Ammon's horn (tissue), 1 donor: ENCODE results near the gene SLC19A1.

Experiments used
- DNase-seq: peaks from one replicate; pipeline ENCODE4 v3.0.0-alpha.2; 2016; ENCODE audit warnings: low spot score

SLC19A1 gene

DNA sequence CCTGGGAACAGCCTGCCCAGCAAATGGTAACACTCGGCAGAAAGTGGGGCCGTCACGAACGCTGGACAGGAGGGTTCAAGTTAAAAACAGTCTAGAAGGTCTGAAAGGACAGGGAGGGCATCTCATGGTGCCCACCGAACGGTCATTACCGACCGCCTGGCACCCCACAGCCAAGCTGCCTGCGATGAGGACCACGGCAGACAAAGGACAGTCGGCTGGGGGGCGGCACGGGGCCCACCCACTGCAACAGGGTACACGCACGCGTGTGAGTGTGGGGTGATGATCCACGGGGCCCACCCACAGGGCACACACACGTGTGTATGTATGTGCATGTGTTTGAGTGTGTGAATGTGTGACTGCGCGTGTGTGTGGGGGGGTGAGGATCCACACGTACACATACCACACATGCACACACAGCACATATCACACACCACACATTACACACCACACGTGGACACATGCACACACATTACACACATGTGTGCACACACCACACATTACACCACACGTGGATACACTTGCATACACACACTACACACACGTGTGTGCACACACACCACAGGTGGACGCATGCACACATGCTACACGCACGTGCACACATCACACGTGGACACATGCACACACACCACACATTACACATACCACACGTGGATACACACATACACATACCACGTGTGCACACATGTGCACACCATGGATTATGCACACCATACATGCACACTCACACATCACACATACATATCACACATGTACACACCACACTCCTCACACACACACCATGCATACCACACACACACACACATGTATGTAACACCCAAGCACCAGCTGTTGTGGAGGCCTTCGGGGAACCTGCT lies 63.2 kb downstream of the SLC19A1 start:
- no peak for DNase-seq

DNA sequence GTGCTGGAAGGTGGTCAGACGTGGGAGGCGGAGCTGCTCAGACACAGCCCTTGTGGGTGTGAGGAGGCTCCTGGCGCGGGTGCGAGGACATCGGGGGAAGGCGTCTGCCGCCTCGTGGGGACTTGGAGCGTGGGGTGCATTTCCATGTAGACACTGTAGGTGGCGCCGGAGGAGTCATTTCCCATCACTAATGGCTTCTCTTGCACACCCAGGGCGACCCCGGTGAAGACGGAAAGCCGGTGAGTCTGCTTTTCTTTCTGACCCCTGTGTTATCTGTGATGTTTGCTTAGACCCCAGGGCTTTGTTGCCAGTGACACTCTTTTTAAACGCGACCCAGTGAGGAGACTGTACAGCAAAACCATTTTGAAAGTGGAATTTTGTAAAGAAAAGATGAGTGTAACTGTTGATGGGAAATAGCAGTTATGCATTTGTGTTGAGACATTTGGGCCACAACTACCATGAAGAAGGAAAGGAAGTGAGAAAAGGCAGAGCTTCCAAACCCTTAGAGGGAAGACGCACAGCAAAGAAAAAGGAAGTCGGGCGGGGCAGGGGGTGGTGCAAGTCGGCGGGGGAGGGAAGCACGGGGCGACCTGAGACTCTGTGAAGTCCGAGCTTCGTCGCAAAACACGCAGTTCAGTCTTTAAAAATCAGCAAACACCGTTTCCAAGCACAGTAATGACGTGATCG lies 64.0 kb downstream of the SLC19A1 start:
- DNase-seq, result peak; percentile 84

DNA sequence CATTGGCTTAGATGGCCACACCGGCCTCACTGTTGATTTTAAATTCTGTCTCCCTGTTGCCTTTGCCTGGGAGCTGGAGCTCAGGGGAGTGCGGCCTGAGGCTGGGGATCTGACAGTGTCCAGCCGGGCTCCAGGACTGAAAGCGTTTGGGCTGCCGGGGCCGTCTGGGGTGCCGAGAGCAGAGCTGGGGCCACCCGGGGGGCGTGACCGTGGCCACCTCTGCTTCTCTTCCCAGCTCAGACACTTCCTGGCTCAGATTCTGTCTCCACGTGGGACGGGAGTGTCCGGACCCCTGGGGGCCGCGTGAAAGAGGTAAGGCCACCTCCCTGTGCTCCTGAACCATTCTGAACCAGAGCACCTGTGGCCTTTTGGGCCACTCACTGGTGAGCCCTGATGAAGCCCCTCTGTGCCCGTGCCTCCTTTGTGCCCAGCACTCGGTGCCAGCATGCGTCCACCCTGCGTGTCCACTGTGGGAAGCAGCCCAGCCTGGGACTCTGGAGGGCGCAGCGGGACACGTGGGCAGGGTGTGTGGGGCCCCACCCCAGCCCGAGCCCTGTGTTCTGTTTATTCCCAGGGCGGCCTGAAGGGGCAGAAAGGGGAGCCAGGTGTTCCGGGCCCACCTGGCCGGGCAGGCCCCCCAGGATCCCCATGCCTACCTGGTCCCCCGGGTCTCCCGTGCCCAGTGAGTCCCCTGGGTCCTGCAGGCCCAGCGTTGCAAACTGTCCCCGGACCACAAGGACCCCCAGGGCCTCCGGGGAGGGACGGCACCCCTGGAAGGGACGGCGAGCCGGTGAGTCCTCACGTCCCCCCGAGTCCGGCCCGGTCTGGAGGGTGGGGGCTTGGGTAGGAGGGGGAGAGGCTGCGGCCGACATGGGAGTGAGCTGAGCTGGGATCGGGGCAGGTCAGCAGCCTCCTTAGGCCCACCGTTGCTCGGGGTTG lies 64.8 kb downstream of the SLC19A1 start:
- DNase-seq, result no peak

DNA sequence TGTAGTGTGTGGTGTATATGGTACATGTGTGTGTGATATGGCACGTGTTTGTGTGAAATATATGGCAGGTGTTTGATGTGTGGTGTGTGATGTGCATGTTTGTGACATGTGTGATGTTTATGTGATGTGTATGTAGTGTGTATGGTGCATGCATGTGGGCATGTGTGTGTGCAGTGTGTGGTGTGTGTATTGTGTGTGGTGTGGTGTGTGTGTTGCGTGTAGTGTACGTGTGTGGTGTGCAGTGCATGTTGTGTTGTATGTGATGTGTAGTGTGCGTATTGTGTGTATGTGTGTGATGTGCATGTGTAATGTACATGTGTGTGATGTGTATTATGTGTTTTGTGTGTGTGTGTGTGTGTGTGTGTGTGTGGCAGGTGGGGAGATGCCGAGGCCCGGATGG lies 65.7 kb downstream of the SLC19A1 start:
- no peak for DNase-seq

DNA sequence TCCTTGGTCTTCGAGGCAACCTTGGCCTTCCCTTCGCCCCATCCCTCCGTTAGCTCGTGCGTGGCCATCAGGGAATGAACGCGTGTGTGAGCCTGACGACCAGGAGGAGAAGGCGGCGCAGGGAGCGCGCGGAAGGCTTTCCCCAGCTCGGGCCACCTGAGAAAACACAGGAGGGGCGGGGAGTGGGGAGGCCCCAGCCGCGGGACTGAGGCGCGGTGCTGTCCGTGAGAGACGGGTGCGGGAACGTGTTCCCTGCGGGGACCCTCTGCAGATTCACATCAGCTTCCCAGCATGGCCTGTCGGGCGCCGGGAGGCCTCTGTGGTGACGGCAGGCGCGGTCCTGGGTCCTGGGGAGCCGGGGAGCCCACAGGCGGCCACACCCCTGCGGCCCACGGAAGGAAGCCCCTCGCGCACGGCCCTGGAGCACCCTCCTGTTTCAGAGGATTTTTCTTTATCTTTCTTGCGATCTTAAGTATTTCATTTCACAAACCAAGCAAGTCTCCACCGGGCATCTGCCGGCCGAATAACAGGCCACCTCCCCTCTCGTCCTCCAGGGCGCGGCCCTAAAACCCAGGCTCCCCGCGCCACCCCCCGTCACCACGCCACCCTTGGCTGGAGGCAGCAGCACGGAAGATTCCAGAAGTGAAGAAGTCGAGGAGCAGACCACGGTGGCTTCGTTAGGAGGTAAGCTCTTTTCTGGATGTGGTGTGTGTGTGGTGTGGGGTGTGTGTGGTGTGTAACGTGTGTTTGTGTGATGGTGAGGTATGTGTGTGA lies 66.3 kb downstream of the SLC19A1 start:
- no peak for DNase-seq

DNA sequence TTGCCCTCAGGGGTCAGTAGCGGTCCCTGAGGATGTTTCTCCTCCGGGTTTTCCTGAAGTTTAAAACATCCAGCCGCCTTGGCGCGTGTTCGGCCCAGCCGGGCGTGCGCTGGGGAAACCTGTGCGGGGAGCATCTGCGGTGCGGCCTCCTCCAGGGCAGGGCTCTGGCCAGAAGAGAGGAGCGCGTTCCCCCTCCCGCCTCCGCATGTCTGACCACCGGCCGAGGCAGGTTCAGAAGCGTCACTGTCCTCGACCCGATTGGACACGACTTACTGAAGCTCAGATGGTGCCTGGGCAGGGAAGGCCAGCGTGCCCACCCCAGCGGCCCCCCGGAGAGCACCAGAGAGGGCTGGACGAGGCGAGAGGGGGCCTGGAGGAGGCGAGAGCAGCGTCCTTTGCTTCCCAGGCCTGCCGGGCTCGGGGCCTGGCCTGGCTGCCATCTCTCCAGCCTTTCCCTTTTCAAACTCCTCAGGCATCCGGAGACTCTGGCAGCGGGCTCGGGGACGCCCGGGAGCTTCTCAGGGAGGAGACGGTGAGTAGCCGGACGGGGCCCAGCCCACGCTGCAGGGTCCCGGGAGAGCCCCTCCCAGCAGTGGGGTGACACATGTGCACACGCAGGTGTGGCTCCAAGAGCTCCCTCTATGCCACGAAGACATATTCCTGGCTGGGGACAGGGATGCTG lies 67.1 kb downstream of the SLC19A1 start:
- no peak for DNase-seq

DNA sequence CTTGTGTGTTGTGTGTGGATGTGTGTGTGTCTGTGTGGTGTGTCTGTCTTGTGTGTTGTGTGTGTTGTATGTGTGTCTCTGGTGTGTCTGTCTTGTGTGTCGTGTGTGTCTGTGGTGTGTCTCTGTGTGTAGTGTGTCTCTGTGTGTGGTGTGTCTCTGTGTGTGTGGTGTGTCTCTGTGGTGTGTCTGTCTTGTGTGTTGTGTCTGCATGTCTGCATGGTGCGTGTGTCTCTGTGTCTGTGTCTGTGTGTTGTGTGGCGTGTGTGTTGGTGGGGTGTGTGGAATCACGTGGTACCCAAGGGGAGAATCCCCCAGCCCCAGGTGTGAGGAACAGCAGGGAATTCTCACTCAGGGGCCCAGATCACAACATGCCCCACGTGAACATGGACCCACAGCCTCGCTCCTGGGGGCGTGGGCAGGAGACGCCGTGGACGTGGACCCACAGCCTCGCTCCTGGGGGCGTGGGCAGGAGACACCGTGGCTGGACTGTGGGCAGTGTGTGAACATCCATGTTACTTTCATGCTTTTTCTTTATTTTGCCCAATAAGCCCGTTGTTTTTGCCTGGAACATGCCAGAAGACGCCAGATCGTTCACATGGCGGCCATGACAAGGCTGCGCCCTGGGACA lies 67.8 kb downstream of the SLC19A1 start:
- DNase-seq, result no peak

DNA sequence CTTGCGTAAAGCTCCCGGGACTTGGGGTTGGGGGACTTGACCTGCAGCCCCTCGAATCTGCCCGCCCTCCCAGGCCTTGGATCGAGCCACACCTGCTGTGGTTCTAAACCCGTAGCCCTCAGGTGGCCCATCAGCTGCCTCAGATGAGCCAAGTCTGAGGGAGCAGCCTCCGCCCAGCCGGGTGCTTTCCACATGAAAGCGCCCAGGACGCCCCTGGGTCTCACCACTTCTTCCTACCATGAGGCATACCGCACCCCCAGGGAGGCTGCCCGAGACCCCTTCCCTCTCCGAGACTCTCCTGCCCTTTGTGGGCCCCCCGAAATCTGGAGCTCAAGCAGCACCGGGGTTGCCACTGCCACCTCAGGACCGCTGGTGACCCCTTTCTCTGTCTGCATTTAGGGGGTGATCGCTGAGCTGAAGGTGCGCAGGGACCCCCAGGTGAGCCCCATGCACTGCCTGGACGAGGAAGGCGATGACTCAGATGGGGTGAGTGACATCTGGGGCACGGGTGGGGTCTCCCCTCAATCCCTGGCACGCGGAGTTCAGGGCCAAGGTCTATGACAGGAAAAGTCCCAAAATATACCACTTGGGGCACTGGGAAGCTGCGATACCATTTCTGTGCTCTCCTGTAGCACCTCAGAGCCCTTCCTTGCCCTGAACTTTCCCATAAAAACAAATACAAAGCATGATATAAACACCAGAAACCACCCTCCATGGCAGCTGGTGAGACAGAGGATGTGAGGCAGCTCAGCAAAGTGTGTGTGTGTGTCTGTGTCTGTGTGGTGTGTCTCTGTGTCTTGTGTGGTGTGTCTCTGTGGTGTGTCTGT lies 68.5 kb downstream of the SLC19A1 start:
- DNase-seq, result no peak

DNA sequence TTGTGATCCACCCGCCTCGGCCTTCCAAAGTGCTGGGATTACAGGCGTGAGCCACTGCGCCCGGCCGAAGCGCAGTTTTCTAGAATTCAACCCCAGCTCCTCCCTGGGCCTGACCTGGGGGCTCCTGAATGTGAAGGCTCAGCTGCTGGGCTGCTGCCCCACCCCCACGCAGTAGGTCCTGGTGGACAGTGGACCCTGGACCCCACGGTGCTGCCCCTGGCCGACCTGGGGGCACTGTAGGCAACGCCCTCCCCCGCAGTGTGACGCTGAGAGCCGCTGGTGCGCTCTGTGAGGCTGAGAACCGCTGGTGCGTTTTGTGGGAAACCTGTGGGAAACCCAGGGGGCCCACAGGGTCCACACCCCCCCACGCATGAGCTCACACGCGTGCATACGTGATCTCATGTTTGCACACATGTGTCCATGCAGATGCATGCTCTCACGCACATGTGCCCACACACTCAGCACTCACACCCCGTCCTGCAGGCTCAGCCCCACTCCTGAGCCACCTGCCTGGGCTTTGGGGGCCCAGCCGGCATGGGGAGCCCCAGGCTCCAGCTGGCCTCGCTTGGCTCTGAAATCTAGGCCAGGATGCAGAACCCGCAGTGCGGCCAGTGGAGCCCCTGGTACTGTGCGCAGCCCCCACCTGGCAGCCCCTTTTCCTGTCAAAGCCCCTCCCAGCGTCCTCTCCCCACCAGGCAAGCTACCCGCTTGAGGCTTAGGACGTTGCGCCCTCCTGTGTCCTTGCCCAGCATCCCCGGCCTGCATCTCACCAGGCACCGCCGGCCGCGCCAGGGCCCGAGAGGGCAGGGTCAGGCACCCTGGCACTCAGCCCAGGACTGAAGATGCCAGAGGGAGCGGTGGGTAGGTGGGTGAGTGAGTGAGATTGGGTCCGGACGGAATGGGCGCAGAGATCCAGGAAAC lies 69.5 kb downstream of the SLC19A1 start:
- DNase-seq, result peak; percentile 49

DNA sequence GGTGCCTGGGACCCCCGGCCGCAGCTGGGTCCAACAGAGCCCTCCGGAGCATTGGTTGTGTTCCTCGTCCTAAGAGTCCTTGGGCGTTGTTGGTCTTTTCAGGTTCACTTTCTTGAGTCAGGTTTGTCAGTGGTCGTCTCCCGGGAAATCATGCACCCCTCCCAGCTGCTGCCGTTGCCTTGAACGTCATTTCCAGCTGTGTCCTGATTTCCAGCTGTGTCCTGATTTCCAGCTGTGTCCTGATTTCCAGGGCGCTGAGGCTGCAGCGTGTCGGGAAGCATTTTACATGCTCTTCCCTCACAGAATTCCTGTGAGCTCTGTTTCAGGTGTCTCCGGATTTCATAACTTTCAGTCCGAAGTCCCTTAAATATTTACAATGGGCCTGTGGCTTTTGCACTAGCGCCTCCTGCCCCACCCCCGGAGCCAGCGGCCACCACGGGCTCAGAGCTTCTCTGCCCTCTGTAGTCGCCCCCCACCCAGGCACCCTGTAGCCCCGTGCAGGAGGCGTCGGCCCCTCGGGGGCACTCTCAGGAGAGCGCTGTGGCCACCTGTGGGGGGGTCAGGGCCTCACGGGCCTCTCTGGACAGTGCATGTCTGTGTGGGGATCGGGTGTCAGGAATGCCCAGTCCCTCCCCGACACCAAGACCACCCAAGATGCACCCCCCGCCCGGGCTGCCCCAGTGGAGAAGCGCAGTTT lies 70.6 kb downstream of the SLC19A1 start:
- DNase-seq, result no peak

DNA sequence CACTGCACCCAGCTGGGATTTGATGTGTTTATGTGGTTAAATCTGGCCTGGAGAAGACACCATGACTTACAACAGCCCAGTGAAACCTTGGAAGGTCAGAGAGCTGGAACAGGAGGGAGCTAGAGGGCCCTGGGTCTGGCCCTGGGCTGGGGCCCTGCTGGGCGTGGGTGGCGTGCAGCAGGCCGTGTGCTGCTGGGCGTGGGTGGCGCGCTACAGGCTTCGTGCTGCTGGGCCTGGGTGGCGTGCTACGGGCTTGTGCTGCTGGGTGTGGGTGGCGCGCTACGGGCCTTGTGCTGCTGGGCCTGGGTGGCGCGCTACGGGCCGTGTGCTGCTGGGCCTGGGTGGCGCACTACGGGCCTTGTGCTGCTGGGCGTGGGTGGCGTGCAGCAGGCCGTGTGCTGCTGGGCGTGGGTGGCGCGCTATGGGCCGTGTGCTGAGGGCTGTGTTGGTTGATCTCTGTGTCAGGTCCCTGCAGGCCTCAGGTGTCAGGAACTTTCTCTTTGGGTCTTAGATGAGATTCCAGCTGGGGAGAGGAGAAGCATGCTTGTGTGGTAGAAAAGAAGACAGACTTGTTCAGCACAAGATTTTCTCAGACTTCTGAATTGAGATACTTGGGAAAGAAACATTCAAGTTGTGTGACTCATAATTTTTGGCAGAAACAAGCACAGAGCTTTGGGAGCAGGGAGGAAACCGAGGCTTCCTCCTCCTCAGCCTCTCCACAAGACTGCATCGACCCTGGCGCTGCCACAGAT lies 71.3 kb downstream of the SLC19A1 start:
- DNase-seq, result peak; percentile 41

DNA sequence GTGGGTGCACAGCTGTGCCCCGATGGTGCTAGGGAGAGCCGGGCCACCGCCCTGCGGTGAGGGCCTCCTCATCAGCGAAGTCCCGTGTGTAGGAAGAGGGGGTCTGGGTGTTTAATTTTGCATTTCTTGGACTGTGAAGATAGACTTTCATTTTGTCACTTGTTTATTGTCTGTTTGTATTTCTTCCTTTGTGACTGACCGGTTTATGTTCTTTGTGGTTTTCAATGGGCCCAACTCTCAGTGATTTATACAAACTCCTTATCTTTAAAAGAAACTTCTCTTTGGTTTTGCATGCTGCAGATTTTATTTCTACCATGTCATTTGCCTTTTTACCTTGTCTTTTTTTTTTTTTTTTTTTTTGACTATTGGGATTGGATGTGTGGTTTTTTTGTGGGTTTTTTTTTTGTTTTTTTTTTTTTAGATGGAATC lies 72.1 kb downstream of the SLC19A1 start:
- DNase-seq, result no peak

DNA sequence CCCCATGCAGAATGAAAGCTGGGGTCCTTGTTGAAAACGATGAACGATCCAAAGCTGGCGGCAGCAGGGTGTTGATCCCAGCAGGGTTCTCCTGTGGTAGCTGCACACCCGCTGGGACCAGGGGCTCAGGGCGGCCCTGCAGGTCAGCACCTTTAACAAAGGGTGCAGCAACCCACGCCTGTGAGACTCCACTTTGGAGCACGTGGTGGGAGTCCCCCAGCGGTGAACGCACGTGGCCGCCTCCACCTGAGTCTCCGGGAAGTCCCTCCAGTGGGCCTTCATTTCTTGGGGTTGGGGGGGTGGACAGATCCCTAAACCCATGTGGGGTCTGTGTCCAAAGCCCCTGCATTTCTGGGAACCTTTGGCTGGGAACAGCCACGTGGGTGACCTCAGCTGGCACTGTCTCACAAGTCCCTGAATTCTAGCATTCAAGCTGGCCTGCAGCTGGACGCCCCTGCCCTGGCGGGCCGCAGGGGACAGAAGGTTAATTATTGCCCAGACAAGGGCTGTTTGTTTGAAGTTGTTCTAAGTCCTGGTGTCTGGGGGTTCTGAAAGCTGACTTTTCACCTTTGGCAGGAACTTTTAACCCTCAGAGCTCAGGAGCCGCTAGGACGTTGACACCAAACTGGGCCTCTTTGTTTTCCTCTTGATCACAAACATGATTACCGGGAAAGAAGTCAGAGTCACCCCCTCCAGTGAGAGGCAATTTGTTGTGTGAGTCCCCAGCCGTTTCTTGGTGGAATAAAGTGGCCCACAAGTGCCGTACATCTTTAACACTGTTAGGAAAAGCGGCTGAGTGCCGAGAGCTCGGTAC lies 72.8 kb downstream of the SLC19A1 start:
- DNase-seq, result peak; percentile 79

DNA sequence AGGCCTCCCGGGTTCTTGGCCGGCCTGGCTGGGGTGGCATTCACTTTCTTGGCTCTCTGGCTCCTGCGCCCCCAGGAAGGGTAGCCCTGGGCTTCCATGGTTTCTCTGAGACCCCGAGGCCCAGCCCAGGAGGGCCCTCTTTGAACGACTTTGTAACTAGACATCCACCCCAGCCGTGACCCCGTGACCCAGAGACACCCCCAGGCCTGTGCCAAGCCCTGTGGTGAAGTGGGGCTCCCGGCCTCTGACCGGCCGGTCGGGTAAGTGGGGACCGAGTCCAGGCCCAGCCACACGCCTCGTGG lies 73.3 kb downstream of the SLC19A1 start:
- DNase-seq, result no peak

DNA sequence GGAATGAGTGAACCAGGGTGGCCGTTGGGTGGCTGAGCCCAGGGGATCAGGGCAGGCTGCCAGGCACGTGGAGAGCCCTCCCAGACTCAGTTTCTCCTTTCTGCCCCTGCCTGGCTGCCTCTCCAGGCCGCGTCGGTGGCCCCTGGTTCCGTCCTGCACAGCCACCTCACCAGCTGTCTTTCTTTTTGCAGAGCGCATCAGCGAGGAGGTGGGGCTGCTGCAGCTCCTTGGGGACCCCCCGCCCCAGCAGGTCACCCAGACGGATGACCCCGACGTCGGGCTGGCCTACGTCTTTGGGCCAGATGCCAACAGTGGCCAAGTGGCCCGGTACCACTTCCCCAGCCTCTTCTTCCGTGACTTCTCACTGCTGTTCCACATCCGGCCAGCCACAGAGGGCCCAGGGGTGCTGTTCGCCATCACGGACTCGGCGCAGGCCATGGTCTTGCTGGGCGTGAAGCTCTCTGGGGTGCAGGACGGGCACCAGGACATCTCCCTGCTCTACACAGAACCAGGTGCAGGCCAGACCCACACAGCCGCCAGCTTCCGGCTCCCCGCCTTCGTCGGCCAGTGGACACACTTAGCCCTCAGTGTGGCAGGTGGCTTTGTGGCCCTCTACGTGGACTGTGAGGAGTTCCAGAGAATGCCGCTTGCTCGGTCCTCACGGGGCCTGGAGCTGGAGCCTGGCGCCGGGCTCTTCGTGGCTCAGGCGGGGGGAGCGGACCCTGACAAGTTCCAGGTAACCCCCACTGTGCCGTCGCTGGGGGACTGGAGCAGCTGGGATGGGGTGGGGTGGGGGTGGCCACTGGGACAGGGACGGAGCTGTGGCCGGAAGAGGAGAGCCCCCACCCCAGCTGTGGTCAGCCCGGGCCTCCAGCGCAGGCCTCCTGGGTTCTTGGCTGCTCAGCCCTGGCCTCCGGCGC lies 73.9 kb downstream of the SLC19A1 start:
- DNase-seq, result no peak
